K562 (cell line): ENCODE data around the gene C20orf141. TPM values are rescaled to one million over a fixed set of nuclear protein-coding genes. Genes with fewer than 3 reads are reported as not detected.

Experiments used
- ATAC-seq: fragments of 200-7000 bp; cut with Tn5 transposase; 3 replicates; pipeline ENCODE4 v1.9.1; 2020; ENCODE audit warnings: moderate library complexity
- BruUV-seq: library from RNA; stranded (reverse); fragments of 400-500 nt; replicated peaks from 2 replicates; lab custom pipeline; 2021; lab: Mats Ljungman, UMichigan
- CTCF ChIA-PET: fragments of 300-600 bp; formaldehyde crosslinking; extraction: SDS; loops from one replicate; lab custom pipeline; 2021; ENCODE audit warnings: low intra/inter-chr PET ratio; lab: Yijun Ruan, JAX
- POLR2A ChIA-PET: fragments of 300-600, 350-650 bp; sonication (Branson Sonifier 250); formaldehyde crosslinking; extraction: SDS; loops from one replicate; lab custom pipeline; 2021; ENCODE audit warnings: antibody characterized with exemption, inconsistent platforms; lab: Yijun Ruan, JAX
- DNase-seq, 4 experiments: peaks; one replicate each; pipeline versions ENCODE4 v3.0.0 to v3.0.0-alpha.2; 2011 to 2018; ENCODE audit warnings: low spot score in 3 of 4, mixed read lengths in 3 of 4; ENCODE audit errors: extremely low read depth in 1 of 4
- FAIRE-seq: peaks from 2 replicates; lab custom pipeline; 2011; peaks lifted over from hg19 to GRCh38; lab: Jason Lieb, UNC
- H2AFZ ChIP-seq: 2 replicates; pipeline ENCODE4 v1.6.0; 2011; ENCODE audit warnings: low read depth, low read length, control low read depth, inconsistent platforms
- H3K27ac ChIP-seq: fragments of 200-600 bp; 3 replicates; pipeline ENCODE4 v1.8.0; 2011; ENCODE audit warnings: low read depth, mild to moderate bottlenecking, control low read depth, inconsistent platforms, low read length, moderate library complexity, mixed read lengths; ENCODE audit errors: extremely low read depth
- H3K27me3 ChIP-seq, 2 experiments: fragments of 300-600 bp in 1 of 2; 2 replicates in 1 of 2; 3 replicates in 1 of 2; pipeline versions ENCODE4 v1.6.0 to v1.8.0; 2011; ENCODE audit warnings: inconsistent platforms in 2 of 2, low read length in 2 of 2, mild to moderate bottlenecking in 1 of 2, mixed read lengths in 1 of 2, moderate library complexity in 1 of 2; ENCODE audit not compliant: control insufficient read depth in 2 of 2, insufficient read depth in 2 of 2
- H3K36me3 ChIP-seq: fragments of 300-600 bp; 3 replicates; pipeline ENCODE4 v1.8.0; 2011; ENCODE audit warnings: mild to moderate bottlenecking, low read length, inconsistent platforms; ENCODE audit not compliant: control insufficient read depth, insufficient read depth
- H3K4me1 ChIP-seq, 2 experiments: fragments of 200-600 bp in 1 of 2; replicated peaks in 1 of 2; 2 replicates in 1 of 2; 3 replicates in 1 of 2; pipeline versions ENCODE4 v1.5.1 to v1.8.0; 2011; ENCODE audit warnings: inconsistent platforms in 2 of 2, low read length in 2 of 2, mild to moderate bottlenecking in 1 of 2, mixed read lengths in 1 of 2, moderate library complexity in 1 of 2; ENCODE audit not compliant: control insufficient read depth in 2 of 2, insufficient read depth in 2 of 2
- H3K4me2 ChIP-seq: 2 replicates; pipeline ENCODE4 v1.6.1; 2011; ENCODE audit warnings: low read length, control low read depth, inconsistent platforms, mixed read lengths; ENCODE audit not compliant: insufficient read depth
- H3K4me3 ChIP-seq: fragments of 200-600 bp; sonication (generic), shearing (Covaris generic); 2 replicates; pipeline ENCODE4 v1.5.1; 2016; ENCODE audit warnings: control low read depth, inconsistent platforms
- H3K79me2 ChIP-seq: fragments of 200-600 bp; 3 replicates; pipeline ENCODE4 v1.8.0; 2011; ENCODE audit warnings: low read length, inconsistent platforms; ENCODE audit not compliant: control insufficient read depth, insufficient read depth
- H3K9ac ChIP-seq, 2 experiments: 2 replicates each; pipeline versions ENCODE4 v1.6.0 to v1.6.1; 2011; ENCODE audit warnings: low read depth in 2 of 2, low read length in 2 of 2, control low read depth in 1 of 2, inconsistent platforms in 1 of 2, mild to moderate bottlenecking in 1 of 2, mixed read lengths in 1 of 2; ENCODE audit not compliant: insufficient read depth in 1 of 2
- H3K9me1 ChIP-seq: one replicate; pipeline ENCODE4 v1.6.0; 2011; ENCODE audit warnings: inconsistent platforms, mild to moderate bottlenecking, low read length, moderate library complexity; ENCODE audit not compliant: control insufficient read depth, insufficient read depth
- H3K9me3 ChIP-seq: replicated peaks from 2 replicates; pipeline ENCODE4 v1.5.1; 2011; ENCODE audit warnings: low read depth, low read length, inconsistent platforms; ENCODE audit not compliant: control insufficient read depth, insufficient read depth
- H4K20me1 ChIP-seq: replicated peaks from 2 replicates; pipeline ENCODE4 v1.6.1; 2011; ENCODE audit warnings: low read length, inconsistent platforms, mixed read lengths; ENCODE audit not compliant: control insufficient read depth, insufficient read depth
- BRD4 ChIP-seq: fragments of 200-600 bp; sonication (generic); IDR thresholded peaks from 2 replicates; pipeline ENCODE4 v1.6.1; 2017; ENCODE audit warnings: inconsistent platforms
- CTCFL ChIP-seq: IDR thresholded peaks from 2 replicates; pipeline ENCODE4 v1.6.1; 2011; ENCODE audit warnings: borderline replicate concordance, low read depth, mild to moderate bottlenecking, moderate library complexity, low read length; ENCODE audit not compliant: insufficient read depth, poor library complexity, severe bottlenecking
- E4F1 ChIP-seq: fragments of 250-450 bp; sonication (Bioruptor Pico); IDR thresholded peaks from 2 replicates; pipeline ENCODE4 v1.5.0; 2021; ENCODE audit warnings: mild to moderate bottlenecking, borderline replicate concordance
- ETS2 ChIP-seq: IDR thresholded peaks from 2 replicates; pipeline ENCODE4 v1.6.1; 2016; ENCODE audit warnings: borderline replicate concordance, missing genetic modification characterization, mild to moderate bottlenecking, moderate library complexity, missing compliant biosample characterization; ENCODE audit not compliant: poor library complexity, severe bottlenecking
- GATAD2B ChIP-seq: fragments of 450-650 bp; IDR thresholded peaks from 2 replicates; pipeline ENCODE4 v1.6.1; 2017; ENCODE audit warnings: mild to moderate bottlenecking, borderline replicate concordance
- HMGN3 ChIP-seq: IDR thresholded peaks from 2 replicates; pipeline ENCODE4 v1.6.1; 2011; ENCODE audit warnings: borderline replicate concordance, low read depth, mild to moderate bottlenecking, mixed read lengths, low read length; ENCODE audit not compliant: insufficient read length; ENCODE audit errors: extremely low read depth
- IFI16 ChIP-seq: fragments of 250-450 bp; sonication (Bioruptor Pico); IDR thresholded peaks from 2 replicates; pipeline ENCODE4 v2.1.2; 2022; ENCODE audit warnings: mild to moderate bottlenecking, inconsistent platforms
- LCOR ChIP-seq: sonication (generic); formaldehyde crosslinking; IDR thresholded peaks from 2 replicates; pipeline ENCODE4 v1.8.0; 2022; ENCODE audit warnings: mild to moderate bottlenecking, missing genetic modification reagents
- PHF20 ChIP-seq: fragments of 450-650 bp; IDR thresholded peaks from 2 replicates; pipeline ENCODE4 v1.6.1; 2018; ENCODE audit not compliant: partially characterized antibody
- PTBP1 ChIP-seq: fragments of 200-400 bp; formaldehyde crosslinking; IDR thresholded peaks from 2 replicates; pipeline ENCODE4 v1.6.1; 2017; ENCODE audit warnings: low read depth, low read length
- RAD21 ChIP-seq, 2 experiments: fragments of 250-450 bp in 1 of 2; fragments of 450-650 bp in 1 of 2; sonication (Bioruptor Pico) in 1 of 2; formaldehyde crosslinking in 1 of 2; IDR thresholded peaks in 1 of 2; conservative IDR thresholded peaks in 1 of 2; 2 replicates each; pipeline versions ENCODE4 v1.4.0 to v1.8.0; 2020 to 2022; ENCODE audit warnings: mild to moderate bottlenecking in 2 of 2, moderate library complexity in 1 of 2
- RBM34 ChIP-seq: fragments of 200-400 bp; formaldehyde crosslinking; IDR thresholded peaks from 2 replicates; pipeline ENCODE4 v1.6.1; 2018; ENCODE audit warnings: low read length, borderline replicate concordance; ENCODE audit not compliant: insufficient read depth
- TEAD4 ChIP-seq, 2 experiments: sonication (generic) in 1 of 2; formaldehyde crosslinking in 1 of 2; IDR thresholded peaks; 2 replicates each; pipeline versions ENCODE4 v1.6.1 to v1.8.0; 2012 to 2022; ENCODE audit warnings: borderline replicate concordance in 1 of 2, inconsistent platforms in 1 of 2, low read length in 1 of 2, mild to moderate bottlenecking in 1 of 2, missing genetic modification reagents in 1 of 2
- WGBS: fragments of 100-300 bp; shearing (Covaris generic); methylation state at CpG from one replicate; pipeline ENCODE4 v1.1.6; 2016; ENCODE audit warnings: low coverage, mixed read lengths; ENCODE audit not compliant: insufficient coverage; ENCODE audit errors: missing lambda C conversion rate; 5-methylcytosine and 5-hydroxymethylcytosine counted together
- in situ Hi-C: fragments of 300-500 bp; cut with MboI; formaldehyde crosslinking; loops from 4 replicates; pipeline ENCODE4 v1.15.0; 2018; ENCODE audit warnings: inconsistent platforms, mixed read lengths
- intact Hi-C: fragments of 100-400 bp; cut with micrococcal nuclease; formaldehyde crosslinking; loops from 2 replicates; pipeline ENCODE4 v1.14.2; 2022
- polyA plus RNA-seq, 8 experiments: library from polyadenylated mRNA; depleted of rRNA in 4 of 8; stranded (reverse) in 5 of 8; unstranded in 3 of 8; fragments of >200 nt; fragmentation: Nextera tagmentation in 2 of 8; fragmentation: Illumina TruSeq in 1 of 8; extraction: Ambion mirVana in 2 of 8; extraction: Trizol in 1 of 8; gene quantifications; 2 replicates each; pipeline versions ENCODE4 v1.2.1 to v1.2.3, GENCODE V29; 2011 to 2014; ENCODE audit warnings: inconsistent platforms in 1 of 8, missing spikeins in 1 of 8
- total RNA-seq, 7 experiments: library from RNA; depleted of rRNA in 6 of 7; stranded (reverse); fragments of >200 nt in 6 of 7; fragmentation: Illumina TruSeq in 2 of 7; extraction: Trizol in 2 of 7; gene quantifications; 2 replicates each; pipeline versions ENCODE4 v1.2.1 to v1.2.3, GENCODE V29; 2011 to 2021; ENCODE audit warnings: low replicate concordance in 1 of 7
- TF ChIP-seq, protein P1 (sequence below): fragments of 250-450 bp; sonication (Bioruptor Pico); IDR thresholded peaks from 2 replicates; pipeline ENCODE4 v1.9.0; 2021; ENCODE audit warnings: mild to moderate bottlenecking
- TF ChIP-seq, protein P2 (sequence below): fragments of 250-450 bp; sonication (Bioruptor Pico); IDR thresholded peaks from 2 replicates; pipeline ENCODE4 v1.6.1; 2021; ENCODE audit warnings: mild to moderate bottlenecking

The C20orf141 gene
- total and polyA plus RNA-seq, 9 of the 15 experiments (the other 6 are each of a cell fraction or from before 2014, with no cell fraction given) = not detected

GRCh38 chr20:2804041-2804828 is 10.6 kb upstream of the C20orf141 start:
- H3K27me3 ChIP-seq = peaks cover 0 to 24% of the 10 kb centered on the region in 2 experiments; a peak in 2 of 5 replicates
- no peak overlapping the region for H3K4me3 ChIP-seq
- TF ChIP-seq, protein P1, sequence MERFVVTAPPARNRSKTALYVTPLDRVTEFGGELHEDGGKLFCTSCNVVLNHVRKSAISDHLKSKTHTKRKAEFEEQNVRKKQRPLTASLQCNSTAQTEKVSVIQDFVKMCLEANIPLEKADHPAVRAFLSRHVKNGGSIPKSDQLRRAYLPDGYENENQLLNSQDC = no peak
- no peak for TF ChIP-seq RAD21 (CRISPR knock-in tag; conservative IDR thresholded peaks at IDR 0.05 in 1 of 2, IDR thresholded peaks at IDR 0.05 in 1 of 2)
- TF ChIP-seq, protein P2, sequence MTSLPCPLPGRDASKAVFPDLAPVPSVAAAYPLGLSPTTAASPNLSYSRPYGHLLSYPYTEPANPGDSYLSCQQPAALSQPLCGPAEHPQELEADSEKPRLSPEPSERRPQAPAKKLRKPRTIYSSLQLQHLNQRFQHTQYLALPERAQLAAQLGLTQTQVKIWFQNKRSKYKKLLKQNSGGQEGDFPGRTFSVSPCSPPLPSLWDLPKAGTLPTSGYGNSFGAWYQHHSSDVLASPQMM (CRISPR knock-in tag) = no peak
- TF ChIP-seq BRD4 = no peak
- TF ChIP-seq IFI16 (CRISPR knock-in tag) = no peak
- TF ChIP-seq RBM34 = no peak
- no peak for TF ChIP-seq PTBP1
- TF ChIP-seq ETS2 (tag) = no peak
- no peak for TF ChIP-seq HMGN3
- no peak for TF ChIP-seq GATAD2B
- TF ChIP-seq E4F1 (CRISPR knock-in tag) = no peak
- TF ChIP-seq LCOR = no peak
- TF ChIP-seq CTCFL = no peak
- no peak for TF ChIP-seq PHF20
- peak; percentile 91 for TF ChIP-seq TEAD4 (IDR thresholded peaks at IDR 0.05; ENCODE audit: low read length)
- TF ChIP-seq TEAD4 (CRISPR knock-in tag; IDR thresholded peaks at IDR 0.05; ENCODE audit: borderline replicate concordance) = no peak

More at GRCh38 chr20:2804041-2804828, 10.6 kb upstream of the C20orf141 start:
- Histone ChIP-seq H3K9ac (no peak overlapping the region), H3K9me3 (no peaks in the 10 kb centered on the region), H3K4me1 (peaks cover 4 to 37% of the 10 kb centered on the region in 2 experiments; a peak in 4 of 5 replicates), H3K79me2 (no peaks in the 10 kb centered on the region), H4K20me1 (no peaks in the 10 kb centered on the region), H2AFZ (no peak overlapping the region), H3K9me1 (no peaks in the 10 kb centered on the region), H3K4me2 (no peak overlapping the region), H3K36me3 (no peaks in the 10 kb centered on the region), H3K27ac (no peak overlapping the region)
- CTCF ChIA-PET = no interaction called here
- no TSS peak for BruUV-seq
- ATAC-seq = no peak
- DNase-seq = peak in 2 of 4 experiments; percentile 31 to 37
- in situ Hi-C loops (no loop called here), intact Hi-C loops (no loop called here)
- FAIRE-seq = no peak
- WGBS = 16% methylated on average over 14 of the region's 16 CpGs
- POLR2A ChIA-PET = interaction anchor here (1.0 to 1.3 kb wide), 2 partner anchors 10 to 14 kb away, joined by 3 to 6 read pairs; partner anchors contain the start of gene C20orf141
